GM21717 (cell line): Measurements from ENCODE around the gene STPG4.
"Not testable (repeated sequence)": the region's sequence is repeated elsewhere in the genome, so short reads cannot be mapped to it uniquely, and the experiment has no call there.

Source experiments
- ATAC-seq: cut with Tn5 transposase; IDR thresholded peaks from one replicate; pipeline ENCODE4 v1.9.1; 2021; ENCODE audit warnings: mild to moderate bottlenecking, moderate library complexity; ENCODE audit not compliant: unreplicated experiment

Gene STPG4

DNA sequence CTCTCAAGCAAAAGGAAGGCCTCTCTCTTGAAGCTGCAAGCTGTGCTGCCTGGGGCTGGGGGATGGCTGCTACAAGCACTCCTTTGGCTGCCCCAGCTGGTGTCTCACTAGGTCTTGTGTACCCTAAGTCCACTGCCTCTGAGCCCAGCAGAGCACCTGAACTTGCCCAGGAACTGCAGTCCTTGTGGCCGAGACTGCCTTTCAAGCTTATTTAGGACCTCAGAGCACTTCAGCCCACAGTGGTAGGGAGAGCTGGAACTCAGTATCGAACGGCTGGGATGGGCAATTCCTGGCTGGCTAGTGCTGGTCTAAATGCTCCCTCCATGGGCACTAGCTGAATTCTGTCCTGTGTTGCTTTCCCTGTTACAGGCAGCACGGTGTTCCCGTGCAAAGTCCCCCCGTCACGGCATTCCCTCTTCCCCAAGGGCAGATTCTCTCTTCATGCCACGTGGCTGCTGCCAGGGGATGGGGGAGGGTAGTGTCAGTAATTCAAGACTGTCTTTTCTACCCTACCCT is 25.9 kb downstream of the STPG4 start:
- ATAC-seq, result no peak

DNA sequence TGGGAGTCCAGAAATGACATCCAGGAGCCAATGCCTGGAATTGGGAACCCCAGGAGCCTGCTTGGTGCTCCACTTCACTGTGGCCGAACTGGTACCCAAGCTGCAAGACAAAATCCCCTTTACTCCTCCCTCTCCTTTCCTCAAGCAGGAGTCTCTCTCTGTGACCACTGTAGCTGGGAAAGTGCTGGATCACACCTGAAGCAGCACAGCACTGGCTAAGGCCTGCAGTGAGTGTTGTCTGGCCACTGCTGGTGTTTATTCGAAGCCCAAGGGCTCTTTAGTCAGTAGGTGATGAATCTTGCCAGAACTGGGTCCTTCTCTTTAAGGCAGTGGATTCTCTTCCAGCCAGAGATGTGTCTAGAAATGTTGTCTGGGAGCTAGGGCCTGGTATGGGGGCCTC is 26.4 kb downstream of the STPG4 start:
- ATAC-seq, result no peak

DNA sequence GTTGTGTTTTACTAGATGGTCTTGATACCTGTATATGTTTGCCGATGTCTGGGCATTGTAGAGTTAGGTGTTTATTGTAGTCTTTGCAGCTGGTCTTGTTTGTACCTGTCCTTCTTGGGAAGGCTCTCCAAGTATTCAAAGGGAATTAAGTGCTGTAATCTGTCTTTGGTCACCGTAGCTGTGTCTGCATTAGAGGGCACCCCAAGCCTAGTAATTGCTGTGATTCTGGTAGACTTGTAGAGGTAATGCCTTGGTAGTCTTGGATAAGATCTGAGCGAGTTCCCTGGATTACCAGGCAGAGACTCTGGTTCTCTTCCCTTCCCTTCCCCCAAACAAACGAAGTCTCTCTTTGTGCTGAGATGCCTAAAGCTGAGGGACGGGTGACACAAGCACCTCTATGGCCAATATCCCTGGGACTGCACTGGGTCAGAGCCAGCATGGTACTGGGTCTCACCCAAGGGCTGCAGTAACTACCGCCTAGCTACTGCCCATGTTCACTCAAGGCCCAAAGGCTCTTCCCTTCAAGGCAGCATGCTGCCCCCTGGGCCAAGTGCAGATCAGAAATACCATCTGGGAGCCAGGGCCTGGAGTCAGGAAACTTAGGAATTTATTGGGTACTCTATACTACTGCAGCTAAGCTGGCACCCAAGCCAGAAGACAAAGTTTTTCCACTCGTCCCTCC is 27.1 kb downstream of the STPG4 start:
- ATAC-seq, result no peak

DNA sequence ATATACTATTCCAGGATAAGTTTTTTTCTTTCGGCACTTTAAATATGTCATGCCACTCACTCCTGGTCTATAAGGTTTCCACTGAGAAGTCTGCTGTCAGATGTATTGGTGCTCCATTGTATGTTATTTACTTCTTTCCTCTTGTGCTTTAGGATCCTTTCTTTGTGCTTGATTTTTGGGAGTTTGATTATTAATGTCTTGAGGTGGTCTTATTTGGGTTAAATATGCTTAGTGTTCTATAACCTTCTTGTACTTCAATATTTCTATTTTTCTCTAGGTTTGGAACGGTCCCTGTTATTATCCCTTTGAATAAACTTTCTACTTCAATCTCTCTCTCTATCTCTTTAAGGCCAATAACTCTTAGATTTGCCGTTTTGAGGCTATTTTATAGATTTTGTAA is 28.3 kb downstream of the STPG4 start:
- ATAC-seq, result no peak

DNA sequence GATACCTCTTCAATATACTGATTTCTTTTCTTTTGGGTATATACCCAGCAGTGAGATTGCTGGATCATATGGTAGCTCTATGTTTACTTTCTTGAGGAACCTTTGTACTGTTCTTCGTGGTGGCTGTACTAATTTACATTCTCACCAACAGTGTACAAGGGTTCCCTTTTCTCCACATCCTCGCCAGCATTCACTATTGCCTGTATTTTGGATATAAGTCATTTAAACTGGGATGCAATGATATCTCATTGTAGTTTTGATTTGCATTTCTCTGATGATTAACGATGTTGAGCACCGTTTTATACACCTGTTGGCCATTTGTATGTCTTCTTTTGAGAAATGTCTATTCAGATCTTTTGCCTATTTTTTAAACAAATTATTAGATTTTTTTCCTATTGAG is 30.4 kb downstream of the STPG4 start:
- not testable (repeated sequence) for ATAC-seq

DNA sequence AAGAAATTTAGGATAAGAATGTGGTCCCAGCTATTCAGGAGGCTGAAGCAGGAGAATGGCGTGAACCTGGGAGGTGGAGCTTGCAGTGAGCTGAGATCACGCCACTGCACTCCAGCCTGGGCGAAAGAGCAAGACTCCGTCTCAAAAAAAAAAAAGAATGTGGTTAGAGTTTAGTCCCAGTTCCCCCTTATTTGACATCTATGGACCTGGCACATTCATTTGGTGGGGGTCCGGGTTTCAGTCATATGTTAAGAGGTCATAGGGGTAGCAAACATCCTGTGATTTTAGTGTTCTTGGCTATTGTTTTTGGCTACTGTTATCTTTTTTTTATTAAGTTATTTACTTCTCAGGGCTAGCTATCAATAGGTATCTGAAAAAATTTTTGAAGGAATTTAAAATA is 34.7 kb downstream of the STPG4 start:
- ATAC-seq, result not testable (repeated sequence)

DNA sequence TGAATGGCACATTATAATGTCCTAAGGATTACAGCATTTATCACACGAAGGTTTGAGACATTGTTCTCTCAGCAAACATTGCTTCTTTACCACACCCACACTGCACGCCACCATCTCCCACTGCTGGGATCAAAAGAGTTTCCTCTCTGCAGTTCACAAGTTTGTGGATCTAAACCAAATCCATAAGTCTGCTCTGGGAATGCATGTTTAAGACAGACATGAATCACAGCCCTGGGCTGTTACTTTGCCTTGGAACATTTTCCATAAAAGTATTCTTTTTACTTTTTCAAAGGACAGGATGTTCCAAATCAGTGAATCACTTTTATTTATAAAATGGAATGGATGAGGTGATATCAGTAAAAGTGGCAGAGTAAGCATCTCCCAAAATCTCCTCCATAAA is 36.1 kb downstream of the STPG4 start:
- no peak for ATAC-seq

DNA sequence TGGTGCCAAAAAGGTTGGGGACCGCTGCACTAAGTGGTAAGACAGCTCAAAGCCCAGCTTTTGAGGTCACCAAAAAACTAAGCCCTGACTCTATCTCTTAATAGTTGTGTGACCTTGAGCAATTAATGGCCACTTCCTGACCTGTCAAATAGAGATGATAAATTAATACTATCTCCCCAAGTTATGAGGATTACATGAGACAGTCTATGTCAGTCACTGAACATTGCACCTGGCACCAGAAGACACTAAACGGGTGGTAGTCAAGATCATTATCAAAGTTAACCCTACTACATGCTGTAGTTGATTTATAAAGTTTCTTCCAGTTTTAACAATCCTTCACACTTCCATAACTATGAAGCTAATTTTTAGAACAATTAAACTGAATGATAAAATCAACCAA is 36.5 kb downstream of the STPG4 start:
- no peak for ATAC-seq

DNA sequence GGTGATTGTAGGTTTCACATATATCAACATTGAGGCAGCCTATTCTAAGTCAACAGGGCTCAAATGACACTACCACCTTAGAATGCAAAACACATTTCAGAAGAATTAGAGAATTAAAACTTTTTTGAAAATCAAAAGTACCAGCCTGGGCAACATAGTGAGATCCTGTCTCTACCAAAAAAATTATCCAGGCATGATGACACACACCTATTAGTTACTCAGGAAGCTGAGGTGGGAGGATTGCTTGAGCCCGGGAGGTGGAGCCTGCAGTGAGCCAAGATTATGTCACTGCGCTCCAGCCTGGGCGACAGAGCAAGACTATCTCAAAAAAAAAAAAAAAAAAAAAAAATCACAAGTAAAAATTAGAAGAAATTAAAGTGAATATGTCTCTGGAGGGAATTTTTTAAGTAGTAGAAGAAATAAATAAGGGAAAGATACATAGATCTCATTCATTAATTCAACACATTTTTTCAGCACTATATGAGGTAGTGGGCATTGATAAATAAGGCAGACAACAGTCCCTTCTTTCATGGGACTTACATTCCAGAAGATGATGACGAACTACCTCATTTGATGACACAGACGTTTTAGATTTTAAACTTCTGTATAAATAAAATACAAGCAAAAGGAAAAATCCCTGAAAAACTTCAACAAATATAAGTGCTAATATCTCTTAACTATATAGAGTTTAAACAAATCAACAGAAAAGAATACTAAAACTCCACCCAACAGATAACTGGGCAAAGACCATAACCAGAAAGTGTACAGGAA is 42.3 kb downstream of the STPG4 start:
- no peak for ATAC-seq

DNA sequence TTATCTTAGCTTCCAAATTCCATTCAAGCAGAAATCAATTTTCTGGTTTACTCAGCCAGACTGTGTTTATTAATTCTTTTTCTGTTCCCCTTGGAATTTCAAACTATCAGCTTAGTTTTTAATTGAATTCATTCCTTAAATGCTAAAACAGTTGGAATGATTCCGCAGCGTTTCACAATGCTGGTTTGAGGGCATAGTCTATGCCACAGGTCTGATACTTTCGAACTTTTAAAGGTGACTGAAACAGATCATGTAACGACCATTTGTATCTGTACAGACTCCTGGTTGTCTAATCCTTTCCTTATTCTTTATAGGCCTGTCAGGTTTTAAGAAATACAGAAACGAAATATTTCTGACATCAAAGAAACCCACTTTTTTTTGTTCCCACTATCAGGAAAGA is 45.4 kb downstream of the STPG4 start:
- no peak for ATAC-seq

DNA sequence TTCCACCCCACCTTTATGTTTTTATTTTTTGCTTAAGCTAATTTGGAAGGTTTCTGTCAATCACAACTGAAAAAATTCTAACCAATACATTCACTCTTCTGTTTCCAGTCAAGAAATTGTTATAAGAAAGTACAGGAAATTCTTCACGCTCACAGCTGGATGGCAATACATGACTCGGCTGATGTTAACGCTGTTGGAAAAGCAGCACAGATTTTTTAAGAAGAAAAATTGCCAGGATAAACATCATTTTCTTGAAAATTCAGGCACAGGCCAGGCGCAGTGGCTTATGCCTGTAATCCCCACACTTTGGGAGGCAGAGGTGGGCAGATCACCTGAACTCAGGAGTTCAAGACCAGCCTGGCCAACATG is 46.1 kb downstream of the STPG4 start:
- ATAC-seq, result no peak

DNA sequence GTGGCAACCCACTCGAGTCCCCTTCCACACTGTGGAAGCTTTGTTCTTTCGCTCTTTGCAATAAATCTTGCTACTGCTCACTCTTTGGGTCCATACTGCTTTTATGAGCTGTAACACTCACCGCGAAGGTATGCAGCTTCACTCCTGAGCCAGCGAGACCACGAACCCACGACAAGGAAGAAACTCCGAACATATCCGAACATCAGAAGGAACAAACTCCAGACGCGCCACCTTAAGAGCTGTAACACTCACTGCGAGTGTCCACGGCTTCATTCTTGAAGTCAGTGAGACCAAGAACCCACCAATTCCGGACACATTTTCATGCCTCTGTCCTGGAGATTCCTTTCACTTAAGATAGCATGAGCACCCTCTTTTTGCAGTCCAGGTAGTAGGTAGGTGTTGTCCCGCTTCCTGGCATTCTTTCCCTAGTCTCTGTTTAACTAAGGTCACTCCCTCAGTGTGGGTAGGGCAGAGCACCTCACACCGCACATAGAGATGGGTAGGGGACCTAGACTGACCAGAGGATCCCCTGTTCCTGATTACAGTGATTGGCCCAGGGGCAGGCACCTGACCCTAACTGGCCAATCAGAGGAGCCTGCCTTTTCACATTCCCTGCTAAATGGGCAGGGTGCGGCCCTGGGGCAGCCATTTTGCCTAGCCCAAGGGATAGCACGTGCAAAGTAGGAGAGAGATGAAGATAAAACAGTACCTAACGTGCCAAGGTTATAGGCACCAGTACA is 46.7 kb downstream of the STPG4 start:
- not testable (repeated sequence) for ATAC-seq

DNA sequence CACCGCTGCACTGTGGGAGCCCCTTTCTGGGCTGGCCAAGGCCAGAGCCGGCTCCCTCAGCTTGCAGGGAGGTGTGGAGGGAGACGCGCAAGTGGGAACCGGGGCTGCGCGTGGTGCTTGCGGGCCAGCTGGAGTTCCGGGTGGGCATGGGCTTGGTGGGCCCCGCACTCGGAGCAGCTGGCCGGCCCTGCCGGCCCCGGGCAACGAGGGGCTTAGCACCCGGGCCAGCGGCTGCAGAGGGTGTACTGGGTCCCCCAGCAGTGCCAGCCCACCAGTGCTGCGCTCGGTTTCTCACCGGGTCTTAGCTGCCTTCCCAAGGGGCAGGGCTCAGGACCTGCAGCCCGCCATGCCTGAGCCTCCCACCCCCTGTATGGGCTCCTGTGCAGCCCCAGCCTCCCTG is 47.9 kb downstream of the STPG4 start:
- ATAC-seq, result not testable (repeated sequence)

DNA sequence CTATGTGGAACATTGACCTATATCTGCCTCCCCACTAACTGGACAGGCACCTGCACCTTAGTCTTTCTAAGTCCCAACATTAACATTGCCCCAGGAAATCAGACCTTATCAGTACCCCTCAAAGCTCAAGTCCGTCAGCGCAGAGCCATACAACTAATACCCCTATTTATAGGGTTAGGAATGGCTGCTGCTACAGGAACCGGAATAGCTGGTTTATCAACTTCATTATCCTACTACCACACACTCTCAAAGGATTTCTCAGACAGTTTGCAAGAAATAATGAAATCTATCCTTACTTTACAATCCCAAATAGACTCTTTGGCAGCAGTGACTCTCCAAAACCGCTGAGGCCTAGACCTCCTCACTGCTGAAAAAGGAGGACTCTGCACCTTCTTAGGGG is 48.9 kb downstream of the STPG4 start:
- ATAC-seq, result not testable (repeated sequence)

DNA sequence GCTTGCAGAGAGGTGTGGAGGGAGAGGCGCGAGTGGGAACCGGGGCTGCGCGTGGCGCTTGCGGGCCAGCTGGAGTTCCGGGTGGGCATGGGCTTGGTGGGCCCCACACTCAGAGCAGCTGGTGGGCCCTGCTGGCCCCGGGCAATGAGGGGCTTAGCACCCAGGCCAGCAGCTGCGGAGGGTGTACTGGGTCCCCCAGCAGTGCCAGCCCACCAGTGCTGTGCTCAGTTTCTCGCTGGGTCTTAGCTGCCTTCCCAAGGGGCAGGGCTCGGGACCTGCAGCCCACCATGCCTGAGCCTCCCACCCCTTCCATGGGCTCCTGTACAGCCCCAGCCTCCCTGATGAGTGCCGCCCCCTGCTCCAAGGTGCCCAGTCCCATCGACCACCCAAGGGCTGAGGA is 55.4 kb downstream of the STPG4 start:
- ATAC-seq, result not testable (repeated sequence)

DNA sequence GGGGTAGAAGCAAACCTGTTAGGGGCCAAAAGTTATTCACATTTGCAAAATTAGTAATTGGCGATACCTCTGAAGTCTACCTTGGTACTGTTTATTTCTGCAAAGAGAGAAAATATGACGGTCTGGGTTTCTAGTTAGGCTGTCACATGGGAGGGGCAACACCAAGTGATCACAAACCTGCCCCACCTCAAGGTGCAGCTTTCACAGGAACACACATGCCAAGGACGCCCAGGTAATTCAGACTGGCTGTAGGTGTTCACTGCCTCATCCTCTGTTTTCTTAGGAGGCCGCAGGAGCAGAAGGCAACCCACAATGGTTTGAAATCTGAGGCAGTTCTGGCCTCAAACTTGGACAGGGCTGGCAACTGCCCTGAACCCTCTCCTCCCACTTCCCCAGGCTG is 56.2 kb downstream of the STPG4 start:
- ATAC-seq, result no peak

DNA sequence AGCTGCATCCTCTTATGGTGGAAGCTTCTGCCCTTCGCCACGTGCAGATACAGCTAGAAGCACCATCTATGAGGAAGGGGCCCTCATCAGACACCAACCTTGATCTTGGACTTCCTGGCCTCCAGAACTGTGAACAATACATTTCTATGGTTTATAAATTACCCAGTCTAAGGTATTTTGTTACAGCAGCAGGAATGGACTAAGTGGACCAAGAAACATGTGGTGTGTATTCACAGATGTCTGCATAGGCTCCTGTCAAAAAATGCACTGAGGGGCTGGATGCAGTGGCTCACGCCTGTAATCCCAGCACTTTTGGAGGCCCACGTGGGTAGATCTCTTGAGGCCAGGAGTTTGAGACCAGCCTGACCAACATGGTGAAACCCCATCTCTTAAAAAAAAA is 57.5 kb downstream of the STPG4 start:
- ATAC-seq, result no peak

DNA sequence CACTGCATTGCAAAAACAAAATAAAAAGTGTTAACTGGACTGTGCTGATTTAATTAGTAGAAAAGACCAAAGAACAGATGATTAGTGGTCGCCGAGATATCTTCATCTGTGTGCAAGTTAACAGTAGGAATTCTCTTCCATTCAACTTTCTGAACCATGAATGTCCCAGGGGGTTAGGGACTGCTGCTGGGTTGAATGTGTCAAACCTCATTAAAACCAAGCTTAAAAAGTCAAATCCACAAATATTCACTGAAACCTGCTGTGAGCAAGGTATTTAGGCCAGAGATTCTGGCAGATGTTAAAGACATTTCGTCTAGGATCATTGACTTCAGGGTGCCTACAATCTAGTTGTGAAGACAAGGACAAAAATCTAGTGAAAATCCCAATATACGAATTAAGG is 58.7 kb downstream of the STPG4 start:
- no peak for ATAC-seq

DNA sequence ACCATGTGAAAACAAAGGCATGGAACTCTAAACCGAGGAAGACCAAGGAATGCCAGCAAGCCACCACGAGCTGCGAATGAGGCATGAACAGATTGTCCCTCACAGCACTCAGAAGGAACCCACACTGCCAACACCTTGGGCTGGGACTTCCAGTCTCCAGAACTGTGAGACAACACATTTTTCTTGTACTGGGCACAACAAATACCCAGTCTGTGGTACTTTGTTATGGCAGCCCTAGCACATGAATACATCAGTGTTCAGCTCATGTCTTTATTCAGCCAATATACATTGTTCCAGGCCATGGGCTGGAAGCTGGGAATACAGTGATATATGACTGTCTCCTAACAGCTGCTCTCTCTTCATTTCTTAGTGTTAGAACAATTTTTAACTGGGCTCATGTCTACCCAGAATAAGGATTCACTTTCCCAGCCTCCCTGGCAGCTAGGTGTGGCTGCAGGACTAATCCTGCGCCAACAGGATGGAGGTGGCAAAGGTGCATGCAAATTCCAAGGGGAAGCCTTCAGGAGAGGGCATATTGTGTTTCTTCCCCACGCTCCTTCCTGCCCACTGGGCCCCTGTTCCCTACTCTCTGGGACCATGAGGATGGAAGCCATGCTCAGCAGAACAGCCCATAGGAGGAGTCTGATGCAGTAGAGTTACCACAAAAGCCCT is 59.6 kb downstream of the STPG4 start:
- no peak for ATAC-seq

DNA sequence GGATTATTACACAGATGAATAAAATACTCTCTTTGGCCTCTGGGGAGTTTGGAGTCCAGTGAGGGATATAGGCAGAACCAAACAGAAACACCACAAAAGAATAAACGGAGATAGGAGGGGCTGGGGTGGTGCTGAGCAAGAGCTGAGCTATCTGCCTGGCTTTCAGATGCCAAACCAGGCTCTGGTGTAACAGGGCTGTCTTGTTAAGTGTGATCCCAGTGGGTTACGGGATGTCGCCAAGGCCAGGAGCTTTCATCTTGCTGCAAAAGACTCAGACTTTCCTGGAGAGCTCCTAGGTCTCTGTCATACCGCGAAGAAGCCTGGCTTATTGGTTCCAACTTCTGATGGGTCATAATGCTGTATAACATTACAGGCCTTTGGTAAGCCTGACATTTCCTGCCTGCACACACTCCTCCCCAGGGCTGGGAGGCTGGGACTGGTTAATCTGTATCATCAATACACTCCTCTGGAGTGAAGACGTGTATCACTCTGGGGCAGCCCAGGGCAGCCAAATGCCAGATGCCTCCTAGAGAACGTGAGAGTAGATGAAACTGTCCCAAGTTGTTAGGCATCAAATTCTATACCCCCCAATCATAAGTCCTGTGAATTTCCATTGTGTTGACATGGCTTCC is 60.5 kb downstream of the STPG4 start:
- ATAC-seq, result no peak

DNA sequence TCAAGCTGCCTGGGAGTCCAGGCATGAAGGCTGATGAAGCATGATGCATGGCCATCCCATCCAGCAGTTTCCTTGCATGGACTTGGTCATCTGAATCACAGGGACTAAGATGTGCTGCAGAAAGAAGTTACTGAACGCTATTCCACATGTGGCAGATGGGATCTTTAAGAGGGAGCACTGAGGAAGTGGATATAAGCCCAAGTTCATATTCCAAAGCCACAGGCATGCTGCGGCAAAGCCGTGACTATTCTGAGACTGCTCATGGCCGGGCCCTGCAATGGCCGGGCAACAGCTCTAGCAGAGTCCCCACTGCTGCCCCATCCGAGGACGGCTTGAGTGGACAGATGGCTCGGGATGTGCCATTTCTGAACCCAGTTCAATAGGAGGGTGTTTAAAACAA is 61.5 kb downstream of the STPG4 start:
- no peak for ATAC-seq
